HS-27A (cell line): ENCODE results near the gene CRYGS.

Experiments used
- DNase-seq: peaks from one replicate; pipeline ENCODE4 v3.0.0-alpha.2; 2012; ENCODE audit warnings: low read depth, missing footprints

CRYGS gene

DNA sequence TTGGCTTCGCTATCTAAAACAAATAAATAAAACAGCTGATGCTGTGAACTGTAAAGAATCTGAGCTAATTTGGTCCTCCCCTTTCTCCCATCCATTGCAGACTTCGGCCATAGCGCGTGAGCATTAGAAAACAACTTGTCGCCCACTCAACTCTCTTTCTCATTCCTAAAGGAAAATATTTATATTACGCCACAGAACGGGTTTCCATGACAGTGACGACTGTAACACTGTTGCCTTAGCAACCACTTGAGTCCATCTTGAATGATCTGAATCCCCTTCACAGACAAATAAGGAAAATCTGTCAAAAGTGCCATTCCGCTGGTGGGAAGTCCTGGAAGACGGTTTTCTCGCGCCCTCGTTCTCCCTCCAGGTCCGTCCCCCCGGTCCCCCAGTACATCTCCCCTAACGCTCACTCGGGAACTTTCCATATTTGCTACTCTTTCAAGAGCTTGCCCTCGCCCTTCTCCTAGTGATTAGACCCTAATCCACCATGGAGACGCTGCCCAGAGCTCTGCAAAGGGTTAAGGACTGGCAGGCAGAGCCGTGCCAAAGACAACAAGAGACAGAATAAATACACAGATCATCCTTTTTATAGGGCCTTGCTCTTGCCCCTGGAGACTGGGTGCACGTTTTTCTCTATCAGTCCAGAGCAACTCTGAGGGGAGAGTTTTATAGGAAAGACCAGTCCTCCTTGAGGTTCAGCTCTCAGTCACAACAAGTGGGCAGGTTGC is 50.5 kb downstream of the CRYGS start:
- DNase-seq, result no peak

DNA sequence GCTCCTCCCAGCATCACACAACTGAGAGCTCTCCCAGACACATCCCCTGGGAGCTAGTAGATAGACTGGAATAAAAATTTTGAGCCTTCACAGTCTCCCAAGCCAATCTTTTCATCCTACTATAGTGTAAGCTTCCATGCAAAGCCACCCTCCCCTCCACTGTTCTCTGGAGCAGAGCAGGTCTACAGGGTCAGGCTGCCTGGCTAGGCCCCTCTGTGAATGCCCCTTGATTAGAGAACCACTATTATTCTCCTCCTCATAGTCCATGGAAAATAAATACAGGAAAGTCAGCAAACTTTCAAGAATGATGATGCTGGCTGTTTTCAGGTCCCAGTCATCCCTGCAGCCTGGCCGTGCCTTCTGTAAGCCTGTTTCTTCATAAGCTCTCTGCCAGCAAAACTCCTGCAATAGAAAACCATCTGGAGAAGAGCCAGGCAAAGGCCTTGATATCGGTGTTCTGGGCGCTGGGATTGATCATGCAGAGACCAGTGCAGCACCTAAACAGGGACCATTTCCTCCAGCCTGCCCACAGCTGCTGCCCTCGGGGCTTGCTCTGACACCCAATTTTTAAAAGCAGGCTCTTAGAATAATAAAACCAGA is 51.7 kb downstream of the CRYGS start:
- no peak for DNase-seq

DNA sequence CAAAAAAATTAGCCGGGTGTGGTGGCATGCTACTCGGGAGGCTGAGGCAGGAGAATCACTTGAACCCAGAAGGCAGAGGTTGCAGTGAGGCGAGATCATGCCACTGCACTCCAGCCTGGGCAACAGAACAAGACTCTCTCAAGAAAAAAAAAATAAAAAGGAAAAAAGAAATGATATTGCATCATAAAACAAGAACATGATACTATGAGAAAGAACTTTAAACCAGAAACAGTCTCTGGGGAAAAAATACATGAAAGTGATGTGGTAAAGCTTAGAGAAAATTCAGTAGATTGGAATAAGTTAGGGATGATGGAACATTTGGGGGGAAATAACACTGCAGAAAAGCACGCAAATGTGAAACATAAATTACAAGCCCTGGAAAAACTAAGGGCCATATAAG is 54.7 kb downstream of the CRYGS start:
- no peak for DNase-seq
